ENCODE data around the gene KLF16. TPM values are rescaled to one million over a fixed set of nuclear protein-coding genes. Genes with fewer than 3 reads are reported as not detected.
A peak's percentile ranks its signal among the peaks of the same experiment; 100 is the strongest.

The KLF16 gene
- total RNA-seq, 6 experiments from 2014 or later = 37.7 to 48.3 (median 41.6) TPM

DNA sequence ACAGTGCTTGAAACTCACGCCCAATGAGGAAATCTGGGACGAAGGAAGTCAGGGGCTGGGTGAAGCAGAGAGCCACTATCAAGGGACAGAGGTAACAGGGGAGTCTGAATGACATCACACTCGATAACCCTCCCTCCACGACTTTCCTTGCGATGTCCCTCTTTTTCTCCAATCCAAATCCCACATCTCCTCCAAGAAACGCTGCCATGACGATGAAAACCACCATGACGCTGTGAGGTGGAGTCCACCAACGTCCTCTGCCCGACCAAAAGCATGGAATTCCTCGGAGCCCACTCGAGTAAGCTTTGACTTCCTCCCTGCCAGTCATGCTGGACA is 16.1 kb downstream of the KLF16 start:
- H3K4me1 Mint-ChIP-seq (ENCODE audit: low read depth) = peaks cover 26% of the 10 kb centered on the region
- H3K36me3 Mint-ChIP-seq (ENCODE audit: low read depth) = peaks cover 9% of the 10 kb centered on the region
- H3K9me3 Mint-ChIP-seq = no peaks in the 10 kb centered on the region
- no peak for TF ChIP-seq CTCF (IDR thresholded peaks at IDR 0.05)
- peak overlapping the region; percentile 98 for H3K27ac Mint-ChIP-seq
- no peak for DNase-seq
- peak overlapping the region; percentile 98 for H3K4me3 Mint-ChIP-seq
- H3K27me3 Mint-ChIP-seq (ENCODE audit: insufficient read depth) = peaks cover 4% of the 10 kb centered on the region

DNA sequence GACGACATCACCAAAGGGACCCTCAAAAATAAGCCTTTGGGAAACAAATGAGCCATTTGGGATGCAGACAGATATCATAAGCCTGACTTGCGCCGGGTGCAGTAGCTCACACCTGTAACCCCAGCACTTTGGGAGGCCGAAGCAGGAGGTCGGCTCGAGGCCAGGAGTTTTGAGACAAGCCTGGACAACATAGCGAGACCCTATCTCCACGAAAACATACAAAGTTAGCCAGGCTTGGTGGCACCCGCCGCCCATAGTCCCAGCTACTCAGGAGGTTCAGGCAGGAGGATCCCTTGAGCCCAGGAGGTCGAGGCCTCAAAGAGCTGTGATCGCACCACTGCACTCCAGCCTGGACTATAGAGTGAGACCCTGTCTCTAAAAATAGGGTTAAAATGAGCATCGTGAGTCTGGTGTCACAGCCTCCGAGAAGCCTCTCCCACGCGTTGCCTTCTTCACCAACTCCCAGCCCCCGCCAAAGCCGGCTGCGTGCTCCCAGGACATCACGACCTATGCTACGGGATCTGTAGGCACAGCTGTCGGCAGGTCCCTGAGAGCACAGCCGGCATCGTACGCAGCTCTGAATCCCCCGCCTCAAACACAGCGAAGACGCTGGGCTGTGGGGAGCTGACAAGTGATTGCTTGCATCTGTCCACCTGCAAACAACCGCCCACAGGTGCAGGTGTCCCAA is 16.7 kb downstream of the KLF16 start:
- Mint-ChIP-seq H3K4me1 (ENCODE audit: low read depth) (peaks cover 26% of the 10 kb centered on the region), H3K9me3 (no peaks in the 10 kb centered on the region), H3K27me3 (ENCODE audit: insufficient read depth) (peaks cover 4% of the 10 kb centered on the region), H3K27ac (peak overlapping the region; percentile 98), H3K36me3 (ENCODE audit: low read depth) (peaks cover 9% of the 10 kb centered on the region), H3K4me3 (peak overlapping the region; percentile 98)
- TF ChIP-seq CTCF (IDR thresholded peaks at IDR 0.05) = no peak
- DNase-seq = no peak

DNA sequence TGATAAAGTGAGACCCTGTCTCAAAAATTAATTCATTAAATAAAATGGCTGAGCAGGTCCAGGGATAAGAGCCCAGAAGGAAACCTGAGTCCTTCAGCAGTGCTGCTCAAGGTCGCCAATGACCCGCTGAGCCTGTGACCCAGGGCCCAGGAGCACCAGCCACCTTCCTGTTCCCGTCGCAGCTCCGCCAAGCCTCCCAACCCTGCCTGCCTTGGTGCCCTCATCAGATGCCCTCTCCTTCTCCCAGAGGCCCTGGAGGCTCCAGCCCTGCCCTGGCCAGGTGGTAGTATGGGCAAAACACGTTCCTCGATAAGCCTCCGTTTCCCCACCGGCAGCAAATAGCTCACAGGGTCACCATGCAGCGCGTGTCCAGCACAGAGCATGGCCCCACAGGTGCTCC is 17.7 kb downstream of the KLF16 start:
- H3K27ac Mint-ChIP-seq = no peak overlapping the region
- H3K9me3 Mint-ChIP-seq = no peaks in the 10 kb centered on the region
- TF ChIP-seq CTCF (IDR thresholded peaks at IDR 0.05) = no peak
- peaks cover 9% of the 10 kb centered on the region for H3K36me3 Mint-ChIP-seq (ENCODE audit: low read depth)
- H3K27me3 Mint-ChIP-seq (ENCODE audit: insufficient read depth) = peaks cover 4% of the 10 kb centered on the region
- H3K4me3 Mint-ChIP-seq = no peak overlapping the region
- peaks cover 26% of the 10 kb centered on the region for H3K4me1 Mint-ChIP-seq (ENCODE audit: low read depth)
- no peak for DNase-seq

GRCh38 chr19:1845125-1845515 is 18.3 kb downstream of the KLF16 start:
- H3K27me3 Mint-ChIP-seq (ENCODE audit: insufficient read depth) = peaks cover 4% of the 10 kb centered on the region

GRCh38 chr19:1844513-1845124 is 18.8 kb downstream of the KLF16 start:
- no peak for DNase-seq
- Mint-ChIP-seq H3K9me3 (no peaks in the 10 kb centered on the region), H3K36me3 (ENCODE audit: low read depth) (peaks cover 5% of the 10 kb centered on the region), H3K27ac (no peak overlapping the region), H3K27me3 (ENCODE audit: insufficient read depth) (peaks cover 4% of the 10 kb centered on the region), H3K4me1 (ENCODE audit: low read depth) (peaks cover 20% of the 10 kb centered on the region), H3K4me3 (no peak overlapping the region)
- TF ChIP-seq CTCF (IDR thresholded peaks at IDR 0.05) = no peak

More at GRCh38 chr19:1845125-1845515, 18.3 kb downstream of the KLF16 start:
- H3K4me3 Mint-ChIP-seq = no peak overlapping the region
- H3K27ac Mint-ChIP-seq = no peak overlapping the region
- TF ChIP-seq CTCF (IDR thresholded peaks at IDR 0.05) = no peak
- no peaks in the 10 kb centered on the region for H3K9me3 Mint-ChIP-seq
- H3K36me3 Mint-ChIP-seq (ENCODE audit: low read depth) = peaks cover 8% of the 10 kb centered on the region
- DNase-seq = no peak
- H3K4me1 Mint-ChIP-seq (ENCODE audit: low read depth) = peaks cover 24% of the 10 kb centered on the region

All from HFFc6 (cell line).